ENCODE measurements around the gene GPR84.

GPR84 gene

DNA sequence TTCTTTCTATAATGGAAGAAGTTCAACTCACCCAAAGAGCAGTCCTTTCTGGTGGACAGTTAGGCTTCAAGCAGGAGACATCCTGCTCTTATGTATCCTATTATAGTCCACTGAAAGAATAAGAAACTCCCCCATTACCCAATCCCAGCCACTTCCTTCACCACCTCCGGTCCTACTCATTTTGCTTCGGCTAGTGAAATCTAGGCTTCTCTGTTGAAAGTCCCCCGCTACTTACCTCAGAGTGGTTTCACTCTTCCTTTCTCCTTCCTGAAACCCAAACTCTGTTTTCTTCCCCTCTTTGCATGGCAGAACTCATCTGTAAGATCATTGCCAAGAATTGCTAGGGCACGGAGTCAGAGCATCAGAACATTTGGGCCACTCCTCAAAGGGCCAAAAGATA, at the start of gene GPR84:
Gene GPR84 (minus strand): TSS at position 74 of the 400 bp plus-strand sequence. CDS start 635 bp downstream, outside the sequence.
- no peak for TF ChIP-seq CREB5 (CRISPR knock-in tag; IDR thresholded peaks at IDR 0.05; ENCODE audit: low read depth)
- TF ChIP-seq ZFP30 (CRISPR knock-in tag; IDR thresholded peaks at IDR 0.05): no peak
- no peak for TF ChIP-seq ZNF8 (CRISPR knock-in tag; IDR thresholded peaks at IDR 0.05)
- no peak for TF ChIP-seq TOX (CRISPR knock-in tag; IDR thresholded peaks at IDR 0.05; ENCODE audit: borderline replicate concordance)
- no peak for TF ChIP-seq ZNF565 (CRISPR knock-in tag; conservative IDR thresholded peaks at IDR 0.05; ENCODE audit: low read depth)
- no peak for TF ChIP-seq OSR1 (CRISPR knock-in tag; IDR thresholded peaks at IDR 0.05)
- no peak for TF ChIP-seq RARB (CRISPR knock-in tag; IDR thresholded peaks at IDR 0.05)
- no peak for TF ChIP-seq GLIS3 (CRISPR knock-in tag; IDR thresholded peaks at IDR 0.05)
- TF ChIP-seq TSHZ2 (CRISPR knock-in tag; IDR thresholded peaks at IDR 0.05): no peak
- no peak for TF ChIP-seq TCF4 (CRISPR knock-in tag; IDR thresholded peaks at IDR 0.05; ENCODE audit: borderline replicate concordance)
- TF ChIP-seq BACH2 (CRISPR knock-in tag; IDR thresholded peaks at IDR 0.05; ENCODE audit: borderline replicate concordance): no peak
- TF ChIP-seq CSDC2 (CRISPR knock-in tag; IDR thresholded peaks at IDR 0.05): no peak
- no peak for TF ChIP-seq SNAI2 (CRISPR knock-in tag; IDR thresholded peaks at IDR 0.05)
- TF ChIP-seq ZNF70 (CRISPR knock-in tag; IDR thresholded peaks at IDR 0.05): no peak
- no peak for TF ChIP-seq PATZ1 (CRISPR knock-in tag; IDR thresholded peaks at IDR 0.05; ENCODE audit: borderline replicate concordance)
- TF ChIP-seq ESRRG (CRISPR knock-in tag; IDR thresholded peaks at IDR 0.05): no peak
- no peak for TF ChIP-seq ZC3H10 (CRISPR knock-in tag; IDR thresholded peaks at IDR 0.05)
- no peak for ATAC-seq

- 0 out of 3 replicates have a peak, but pooled peaks have one; percentile 8 for ATAC-seq
- TF ChIP-seq, protein P1, sequence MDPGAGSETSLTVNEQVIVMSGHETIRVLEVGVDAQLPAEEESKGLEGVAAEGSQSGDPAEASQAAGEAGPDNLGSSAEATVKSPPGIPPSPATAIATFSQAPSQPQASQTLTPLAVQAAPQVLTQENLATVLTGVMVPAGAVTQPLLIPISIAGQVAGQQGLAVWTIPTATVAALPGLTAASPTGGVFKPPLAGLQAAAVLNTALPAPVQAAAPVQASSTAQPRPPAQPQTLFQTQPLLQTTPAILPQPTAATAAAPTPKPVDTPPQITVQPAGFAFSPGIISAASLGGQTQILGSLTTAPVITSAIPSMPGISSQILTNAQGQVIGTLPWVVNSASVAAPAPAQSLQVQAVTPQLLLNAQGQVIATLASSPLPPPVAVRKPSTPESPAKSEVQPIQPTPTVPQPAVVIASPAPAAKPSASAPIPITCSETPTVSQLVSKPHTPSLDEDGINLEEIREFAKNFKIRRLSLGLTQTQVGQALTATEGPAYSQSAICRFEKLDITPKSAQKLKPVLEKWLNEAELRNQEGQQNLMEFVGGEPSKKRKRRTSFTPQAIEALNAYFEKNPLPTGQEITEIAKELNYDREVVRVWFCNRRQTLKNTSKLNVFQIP (CRISPR knock-in tag; IDR thresholded peaks at IDR 0.05; ENCODE audit: borderline replicate concordance, low read depth): no peak
- no peak for TF ChIP-seq CREB5 (CRISPR knock-in tag; IDR thresholded peaks at IDR 0.05; ENCODE audit: low read depth)
- TF ChIP-seq ARNTL (CRISPR knock-in tag; IDR thresholded peaks at IDR 0.05; ENCODE audit: borderline replicate concordance, low read depth): no peak
- TF ChIP-seq PATZ1 (CRISPR knock-in tag; IDR thresholded peaks at IDR 0.05; ENCODE audit: borderline replicate concordance): no peak
- TF ChIP-seq ZNF8 (CRISPR knock-in tag; IDR thresholded peaks at IDR 0.05): no peak
- TF ChIP-seq ZC3H10 (CRISPR knock-in tag; IDR thresholded peaks at IDR 0.05): no peak
- TF ChIP-seq OSR1 (CRISPR knock-in tag; IDR thresholded peaks at IDR 0.05): no peak
- TF ChIP-seq TSHZ2 (CRISPR knock-in tag; IDR thresholded peaks at IDR 0.05): no peak
- no peak for TF ChIP-seq TOX (CRISPR knock-in tag; IDR thresholded peaks at IDR 0.05; ENCODE audit: borderline replicate concordance)
- no peak for TF ChIP-seq ZFP30 (CRISPR knock-in tag; IDR thresholded peaks at IDR 0.05)
- no peak for TF ChIP-seq ESRRG (CRISPR knock-in tag; IDR thresholded peaks at IDR 0.05)
- TF ChIP-seq ISL1 (CRISPR knock-in tag; IDR thresholded peaks at IDR 0.05): no peak
- TF ChIP-seq ZNF70 (CRISPR knock-in tag; IDR thresholded peaks at IDR 0.05): no peak
- TF ChIP-seq CSDC2 (CRISPR knock-in tag; IDR thresholded peaks at IDR 0.05): no peak
- TF ChIP-seq ZNF565 (CRISPR knock-in tag; conservative IDR thresholded peaks at IDR 0.05; ENCODE audit: low read depth): no peak
These were observed 49.3 kb upstream of the GPR84 start for GRCh38 chr12:54413284-54414190.
